HFF-Myc (cell line): ENCODE measurements around the gene ANP32B.
"Not testable (repeated sequence)": the region's sequence is repeated elsewhere in the genome, so short reads cannot be mapped to it uniquely, and the experiment has no call there.

Experiments used
- DNase-seq: peaks from one replicate; pipeline ENCODE4 v3.0.0-alpha.2; 2011; ENCODE audit warnings: low read depth; ENCODE audit errors: extremely low read depth
- H3K4me3 ChIP-seq: replicated peaks from 2 replicates; pipeline ENCODE4 v1.5.1; 2011; ENCODE audit warnings: low read depth, mild to moderate bottlenecking, control low read depth, low read length
- TF ChIP-seq, protein P1 (sequence below): IDR thresholded peaks from 2 replicates; pipeline ENCODE4 v1.5.1; 2012; ENCODE audit warnings: mild to moderate bottlenecking, low read depth, low read length, control low read depth; ENCODE audit errors: missing control alignments

ANP32B gene

DNA sequence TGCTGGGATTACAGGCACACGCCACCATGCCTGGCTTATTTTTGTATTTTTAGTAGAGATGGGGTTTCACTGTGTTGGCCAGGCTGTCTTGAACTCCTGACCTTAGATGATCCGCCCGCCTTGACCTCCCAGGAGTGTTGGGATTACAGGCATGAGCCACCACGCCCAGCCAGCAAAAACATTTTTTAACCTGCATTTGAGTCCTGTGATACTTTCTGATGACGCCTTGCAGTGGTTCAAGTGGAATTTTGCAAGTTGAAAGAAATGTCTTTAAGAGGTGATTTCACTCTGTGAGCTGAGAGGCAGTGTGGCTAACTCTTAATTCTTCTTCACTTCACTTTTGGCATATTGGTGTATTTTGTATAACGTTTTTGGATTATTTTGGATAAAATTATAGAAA lies 9.1 kb downstream of the ANP32B start:
- no peak for DNase-seq
- TF ChIP-seq, protein P1, sequence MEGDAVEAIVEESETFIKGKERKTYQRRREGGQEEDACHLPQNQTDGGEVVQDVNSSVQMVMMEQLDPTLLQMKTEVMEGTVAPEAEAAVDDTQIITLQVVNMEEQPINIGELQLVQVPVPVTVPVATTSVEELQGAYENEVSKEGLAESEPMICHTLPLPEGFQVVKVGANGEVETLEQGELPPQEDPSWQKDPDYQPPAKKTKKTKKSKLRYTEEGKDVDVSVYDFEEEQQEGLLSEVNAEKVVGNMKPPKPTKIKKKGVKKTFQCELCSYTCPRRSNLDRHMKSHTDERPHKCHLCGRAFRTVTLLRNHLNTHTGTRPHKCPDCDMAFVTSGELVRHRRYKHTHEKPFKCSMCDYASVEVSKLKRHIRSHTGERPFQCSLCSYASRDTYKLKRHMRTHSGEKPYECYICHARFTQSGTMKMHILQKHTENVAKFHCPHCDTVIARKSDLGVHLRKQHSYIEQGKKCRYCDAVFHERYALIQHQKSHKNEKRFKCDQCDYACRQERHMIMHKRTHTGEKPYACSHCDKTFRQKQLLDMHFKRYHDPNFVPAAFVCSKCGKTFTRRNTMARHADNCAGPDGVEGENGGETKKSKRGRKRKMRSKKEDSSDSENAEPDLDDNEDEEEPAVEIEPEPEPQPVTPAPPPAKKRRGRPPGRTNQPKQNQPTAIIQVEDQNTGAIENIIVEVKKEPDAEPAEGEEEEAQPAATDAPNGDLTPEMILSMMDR = no peak
- no peak overlapping the region for H3K4me3 ChIP-seq

- DNase-seq = no peak
- no peak overlapping the region for H3K4me3 ChIP-seq
- TF ChIP-seq, protein P1 = no peak
These were observed 9.9 kb downstream of the ANP32B start for GRCh38 chr9:97993000-97993399.

GRCh38 chr9:97994703-97995102 lies 11.6 kb downstream of the ANP32B start:
- no peak overlapping the region for H3K4me3 ChIP-seq
- TF ChIP-seq, protein P1 = no peak
- DNase-seq = no peak

DNA sequence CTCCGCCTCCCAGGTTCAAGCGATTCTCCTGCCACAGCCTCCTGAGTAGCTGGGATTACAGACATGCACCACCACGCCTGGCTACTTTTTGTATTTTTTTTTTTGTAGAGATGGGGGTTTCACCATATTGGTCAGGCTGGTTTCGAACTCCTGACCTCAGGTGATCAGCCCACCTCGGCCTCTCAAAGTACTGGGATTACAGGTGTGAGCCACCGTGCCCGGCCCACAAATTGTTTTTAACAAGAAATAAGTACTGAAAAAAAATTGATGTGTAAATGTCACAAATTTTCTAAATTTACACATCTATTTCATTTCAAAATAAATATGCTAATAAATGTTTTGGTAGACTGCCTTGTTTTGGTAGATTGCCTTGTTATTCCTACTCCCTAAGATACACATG lies 13.5 kb downstream of the ANP32B start:
- not testable (repeated sequence) for H3K4me3 ChIP-seq, DNase-seq

DNA sequence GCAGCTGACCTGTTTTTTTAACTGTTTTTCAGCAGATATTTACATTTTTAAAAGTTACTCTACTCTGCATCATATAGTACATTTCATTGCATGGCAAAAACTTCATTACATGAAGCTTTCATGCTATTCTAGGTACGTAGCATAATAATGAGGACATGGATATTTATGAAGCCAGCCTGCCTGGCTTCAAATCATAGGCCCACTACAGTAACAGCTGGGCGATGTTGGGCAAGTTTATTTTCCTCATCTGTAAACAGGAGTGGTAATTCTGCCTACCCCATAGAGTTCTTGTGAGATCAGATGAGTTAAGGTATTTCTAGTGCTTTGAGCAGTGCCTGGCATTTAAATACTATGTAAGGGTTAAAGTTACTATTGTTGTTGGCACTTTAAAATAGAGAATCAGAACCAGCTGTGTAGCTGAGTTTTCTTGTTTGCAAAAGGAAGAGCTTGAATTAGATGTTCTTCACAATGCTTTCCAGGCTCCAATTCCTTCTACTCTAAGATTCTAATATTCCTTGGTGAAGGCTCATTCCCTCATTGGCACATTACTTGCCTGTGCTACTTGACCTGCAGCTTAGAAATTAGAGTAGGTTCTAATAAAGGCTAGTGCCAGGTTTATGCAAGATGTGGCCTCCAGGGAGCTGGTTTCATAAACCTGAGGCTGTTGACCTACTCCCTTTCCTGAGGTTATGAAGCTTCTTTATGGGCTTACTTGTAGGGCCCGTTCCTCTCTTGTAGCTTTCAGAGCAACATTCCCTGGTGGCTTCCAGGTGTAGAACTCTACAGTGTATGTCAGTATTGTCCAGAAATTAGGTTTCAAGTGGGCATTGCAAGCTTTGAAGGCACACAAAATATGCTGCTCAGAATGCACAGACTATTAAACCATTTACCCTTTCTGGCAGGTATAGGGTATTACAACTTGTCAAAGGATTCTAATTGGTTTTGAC lies 14.5 kb downstream of the ANP32B start:
- TF ChIP-seq, protein P1 = no peak
- DNase-seq = no peak

GRCh38 chr9:98002808-98003207 lies 19.7 kb downstream of the ANP32B start:
- no peak overlapping the region for H3K4me3 ChIP-seq
- TF ChIP-seq, protein P1 = no peak

More for the DNA sequence above, 14.5 kb downstream of the ANP32B start:
- H3K4me3 ChIP-seq = no peak overlapping the region

DNA sequence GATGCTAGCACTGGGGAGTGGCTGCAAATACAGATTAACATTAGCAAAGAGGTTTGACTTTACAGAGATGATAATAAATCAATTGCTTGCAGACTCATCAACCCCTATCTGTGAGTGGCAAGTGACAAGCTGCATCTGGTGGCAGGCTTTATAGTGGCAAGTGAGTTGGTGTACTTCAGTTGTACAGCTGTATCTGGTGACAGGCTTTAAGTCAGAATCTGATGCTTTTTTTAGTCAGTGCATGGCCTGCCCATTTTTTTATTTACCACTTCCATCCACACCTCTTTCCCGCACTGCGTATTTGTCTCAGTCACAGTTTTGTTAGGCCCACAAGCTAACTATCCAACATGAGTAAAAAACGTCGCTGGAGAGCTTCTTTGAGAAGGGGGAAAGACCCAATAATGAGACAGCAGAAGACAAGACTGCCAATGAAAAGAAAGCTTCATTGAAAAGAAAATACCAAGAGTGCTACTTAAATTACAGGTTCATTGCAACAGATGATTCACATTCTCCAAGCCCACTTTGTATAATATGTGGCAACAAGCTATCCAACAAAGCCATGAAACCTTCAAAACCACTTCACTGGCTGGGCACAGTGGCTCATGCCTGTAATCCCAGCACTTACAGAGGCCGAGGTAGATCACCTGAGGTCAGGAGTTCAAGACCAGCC lies 23.1 kb downstream of the ANP32B start:
- TF ChIP-seq, protein P1 = no peak
- no peak for DNase-seq
- H3K4me3 ChIP-seq = no peak overlapping the region

More at GRCh38 chr9:98002808-98003207, 19.7 kb downstream of the ANP32B start:
- no peak for DNase-seq
